Activated effector memory CD4-positive, alpha-beta T cell treated with Interleukin-2 at 50 U/mL for 16 hours (primary cell): ENCODE data around the gene MYOM3.

ENCODE experiments used
- DNase-seq: peaks from one replicate; pipeline ENCODE4 v3.0.0-alpha.2; 2020

The MYOM3 gene

GRCh38 chr1:24113641-24114033 lies 1.7 kb upstream of the MYOM3 start:
- DNase-seq, result no peak

GRCh38 chr1:24111262-24111995 lies 506 bp downstream of the MYOM3 start:
- no peak for DNase-seq

GRCh38 chr1:24110642-24111261 lies 1.2 kb downstream of the MYOM3 start:
- DNase-seq, result no peak

- DNase-seq, result no peak
These were observed 2.1 kb downstream of the MYOM3 start for GRCh38 chr1:24109686-24110475.

GRCh38 chr1:24109166-24109483 lies 2.8 kb downstream of the MYOM3 start:
- no peak for DNase-seq

- no peak for DNase-seq
These were observed 3.4 kb downstream of the MYOM3 start for GRCh38 chr1:24108334-24109165.

GRCh38 chr1:24107462-24108138 lies 4.3 kb downstream of the MYOM3 start:
- DNase-seq, result no peak

GRCh38 chr1:24105368-24106160 lies 6.4 kb downstream of the MYOM3 start:
- no peak for DNase-seq

GRCh38 chr1:24104854-24105253 lies 7.1 kb downstream of the MYOM3 start:
- no peak for DNase-seq

- DNase-seq, result no peak
These were observed 8.1 kb downstream of the MYOM3 start for GRCh38 chr1:24103879-24104278.

- no peak for DNase-seq
These were observed 8.5 kb downstream of the MYOM3 start for GRCh38 chr1:24103408-24103807.

GRCh38 chr1:24102961-24103360 lies 9.0 kb downstream of the MYOM3 start:
- no peak for DNase-seq

- DNase-seq, result no peak
These were observed 9.9 kb downstream of the MYOM3 start for GRCh38 chr1:24101796-24102586.

GRCh38 chr1:24100945-24101737 lies 10.8 kb downstream of the MYOM3 start:
- no peak for DNase-seq

GRCh38 chr1:24098943-24099638 lies 12.8 kb downstream of the MYOM3 start:
- DNase-seq, result no peak

GRCh38 chr1:24098102-24098501 lies 13.8 kb downstream of the MYOM3 start:
- no peak for DNase-seq

GRCh38 chr1:24097663-24098062 lies 14.3 kb downstream of the MYOM3 start:
- no peak for DNase-seq

GRCh38 chr1:24096739-24097103 lies 15.2 kb downstream of the MYOM3 start:
- no peak for DNase-seq

GRCh38 chr1:24096009-24096738 lies 15.8 kb downstream of the MYOM3 start:
- no peak for DNase-seq
